Inflammatory macrophage (primary cell): Measurements from ENCODE around the gene IAH1.
A peak's percentile ranks its signal among the peaks of the same experiment; 100 is the strongest.

ENCODE experiments used
- DNase-seq, 2 donors: peaks; one replicate each; pipeline ENCODE4 v3.0.0-alpha.2; 2020 to 2022

The IAH1 gene

GRCh38 chr2:9535177-9535576 lies 60.8 kb downstream of the IAH1 start:
- DNase-seq, result peak in 1 of 2 donors; percentile 38

GRCh38 chr2:9536504-9536903 lies 62.2 kb downstream of the IAH1 start:
- no peak for DNase-seq

GRCh38 chr2:9538000-9538507 lies 63.7 kb downstream of the IAH1 start:
- peak; percentile 81 to 97 for DNase-seq
